Measurements from ENCODE around the gene AKT3. TPM values are rescaled to one million over a fixed set of nuclear protein-coding genes. Genes with fewer than 3 reads are reported as not detected.
"Not testable (repeated sequence)": the region's sequence is repeated elsewhere in the genome, so short reads cannot be mapped to it uniquely, and the experiment has no call there.

AKT3 gene
- total RNA-seq, 1 donor from 2014 or later = 55.8 TPM

DNA sequence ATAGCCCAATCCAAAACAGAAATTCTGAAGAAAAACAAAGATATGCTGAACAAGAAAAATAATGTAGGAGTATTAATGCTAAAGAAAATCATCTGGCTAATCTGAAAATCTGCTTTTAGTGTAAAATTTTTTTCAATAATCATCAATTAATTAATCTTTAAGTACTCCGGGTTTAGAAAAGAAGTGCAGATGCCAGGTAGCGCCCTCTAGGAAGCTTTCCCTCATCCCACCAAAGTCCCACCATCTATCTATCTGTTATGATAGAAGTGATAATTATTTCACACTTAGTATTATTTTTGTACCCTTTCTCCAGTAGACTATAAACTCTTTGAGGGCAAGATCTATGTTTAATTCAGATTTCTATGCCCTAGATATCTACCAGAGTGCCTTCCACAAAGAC lies 240.3 kb downstream of the AKT3 start:
- no peak for DNase-seq (ENCODE audit: low spot score)

DNA sequence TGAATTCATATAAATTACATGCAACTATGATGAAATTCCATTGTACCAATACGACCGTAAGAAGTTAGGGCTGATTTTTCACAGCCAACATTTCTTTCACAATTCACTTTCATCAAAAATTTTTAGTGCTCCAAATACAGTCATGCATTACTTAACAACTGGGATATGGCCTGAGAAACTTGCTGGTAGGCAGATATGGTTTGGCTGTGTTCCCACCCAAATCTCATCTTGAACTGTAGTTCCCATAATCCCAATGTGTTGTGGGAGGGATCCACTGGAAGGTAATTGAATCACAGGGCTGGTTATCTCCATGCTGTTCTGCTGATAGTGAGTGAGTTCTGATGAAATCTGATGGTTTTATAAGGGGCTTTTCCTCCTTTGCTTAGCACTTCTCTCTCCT lies 244.4 kb downstream of the AKT3 start:
- no peak for DNase-seq (ENCODE audit: low spot score)

GRCh38 chr1:243601720-243602119 lies 248.3 kb downstream of the AKT3 start:
- no peak for DNase-seq (ENCODE audit: low spot score)

DNA sequence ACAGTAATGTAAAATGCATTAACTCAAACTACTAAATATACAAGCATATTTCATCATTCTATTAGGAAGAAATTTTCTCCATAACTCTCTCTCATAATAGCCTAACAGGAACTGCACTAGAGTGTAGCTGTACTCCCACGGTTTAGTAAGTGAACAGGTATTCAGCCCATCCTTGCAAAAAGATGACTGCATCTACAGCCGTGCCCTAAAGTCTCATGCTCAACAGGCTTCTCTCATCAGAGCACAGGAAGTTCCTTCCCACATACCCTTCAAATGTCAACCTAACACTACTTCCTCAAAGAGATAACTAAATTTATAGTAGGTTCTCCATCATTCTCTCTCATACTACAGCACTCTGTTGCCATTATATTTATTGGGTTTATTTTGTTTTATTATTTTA lies 251.6 kb downstream of the AKT3 start:
- DNase-seq (ENCODE audit: low spot score) = no peak

DNA sequence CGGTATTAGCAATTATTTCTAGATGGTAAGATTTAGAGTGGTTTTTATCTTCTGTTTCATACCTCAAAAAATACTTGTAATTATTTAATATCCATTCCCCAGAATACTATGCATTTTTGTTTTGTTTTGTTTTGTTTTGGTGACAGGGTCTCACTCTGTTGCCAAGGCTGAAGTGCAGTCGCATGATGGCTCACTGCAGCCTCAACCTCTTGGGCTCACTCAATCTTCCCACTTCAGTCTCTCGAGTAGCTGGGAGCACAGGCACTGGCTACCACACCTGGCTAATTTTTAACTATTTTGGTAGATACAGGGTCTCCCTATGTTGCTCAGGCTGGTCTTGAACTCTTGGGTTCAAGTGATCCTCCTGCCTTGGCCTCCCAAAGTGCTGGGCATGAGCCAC lies 252.7 kb downstream of the AKT3 start:
- DNase-seq (ENCODE audit: low spot score) = no peak

- no peak for DNase-seq (ENCODE audit: low spot score)
Observed at GRCh38 chr1:243596431-243597062, 253.5 kb downstream of the AKT3 start.

- DNase-seq (ENCODE audit: low spot score) = no peak
Observed at GRCh38 chr1:243595527-243596210, 254.4 kb downstream of the AKT3 start.

GRCh38 chr1:243594455-243594854 lies 255.6 kb downstream of the AKT3 start:
- DNase-seq (ENCODE audit: low spot score) = no peak

DNA sequence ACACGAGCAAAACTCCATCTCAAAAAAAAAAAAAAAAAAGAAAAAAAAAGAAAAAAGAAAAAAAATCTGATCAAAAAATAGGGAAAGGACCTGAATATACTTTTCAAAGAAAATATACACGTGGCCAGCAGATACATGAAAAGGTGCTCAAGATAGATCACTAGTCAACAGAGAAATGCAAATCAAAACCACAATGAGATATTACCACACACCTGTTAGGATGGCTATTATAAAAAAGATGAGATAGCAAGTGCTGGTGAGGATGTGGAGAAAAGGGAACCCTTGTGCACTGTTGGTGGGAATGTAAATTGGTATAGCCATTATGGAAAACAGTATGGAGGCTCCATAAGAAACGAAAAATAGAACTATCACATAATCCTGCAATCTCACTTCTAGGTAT lies 260.8 kb downstream of the AKT3 start:
- not testable (repeated sequence) for DNase-seq (ENCODE audit: low spot score)

GRCh38 chr1:243587823-243588560 lies 262.1 kb downstream of the AKT3 start:
- no peak for DNase-seq (ENCODE audit: low spot score)

DNA sequence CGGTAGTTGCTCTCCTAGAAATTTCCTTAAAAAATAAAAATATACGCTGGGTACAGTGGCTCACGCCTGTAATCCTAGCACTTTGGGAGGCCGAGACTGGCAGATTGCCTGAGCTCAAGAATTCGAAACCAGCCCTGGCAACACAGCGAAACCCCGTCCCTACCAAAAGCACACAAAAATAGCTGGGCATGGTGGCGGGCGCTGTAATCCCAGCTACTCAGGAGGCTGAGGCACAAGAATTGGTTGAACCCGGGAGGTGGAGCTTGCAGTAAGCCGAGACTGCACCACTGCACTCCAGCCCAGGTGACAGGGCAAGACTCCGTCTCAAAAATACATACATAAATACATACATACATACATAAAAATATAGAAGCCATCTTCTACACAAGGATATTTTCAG lies 262.8 kb downstream of the AKT3 start:
- DNase-seq (ENCODE audit: low spot score) = no peak

GRCh38 chr1:243585982-243586381 lies 264.1 kb downstream of the AKT3 start:
- no peak for DNase-seq (ENCODE audit: low spot score)

- no peak for DNase-seq (ENCODE audit: low spot score)
Observed at GRCh38 chr1:243582326-243582725, 267.7 kb downstream of the AKT3 start.

- DNase-seq (ENCODE audit: low spot score) = no peak
Observed at GRCh38 chr1:243580984-243581383, 269.1 kb downstream of the AKT3 start.

DNA sequence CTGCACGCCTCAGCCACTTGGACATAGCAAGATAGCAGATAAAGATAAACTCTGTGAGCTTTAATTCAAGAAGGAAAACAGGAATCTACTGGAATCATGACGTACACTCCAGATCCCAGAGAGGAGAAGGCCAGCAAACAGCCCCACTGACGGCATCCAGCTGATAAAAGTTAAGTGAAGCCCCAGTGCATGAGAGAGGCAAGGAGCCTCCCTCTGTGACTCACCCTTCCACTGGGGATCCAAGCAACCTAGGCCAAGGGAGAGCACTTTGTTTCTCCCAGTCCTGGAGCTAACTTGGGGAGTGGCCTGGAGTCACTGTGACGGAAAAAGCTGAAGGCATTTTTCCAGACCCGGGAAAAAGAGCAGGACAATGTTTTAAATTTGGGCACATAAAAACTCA lies 270.0 kb downstream of the AKT3 start:
- DNase-seq (ENCODE audit: low spot score) = no peak

DNA sequence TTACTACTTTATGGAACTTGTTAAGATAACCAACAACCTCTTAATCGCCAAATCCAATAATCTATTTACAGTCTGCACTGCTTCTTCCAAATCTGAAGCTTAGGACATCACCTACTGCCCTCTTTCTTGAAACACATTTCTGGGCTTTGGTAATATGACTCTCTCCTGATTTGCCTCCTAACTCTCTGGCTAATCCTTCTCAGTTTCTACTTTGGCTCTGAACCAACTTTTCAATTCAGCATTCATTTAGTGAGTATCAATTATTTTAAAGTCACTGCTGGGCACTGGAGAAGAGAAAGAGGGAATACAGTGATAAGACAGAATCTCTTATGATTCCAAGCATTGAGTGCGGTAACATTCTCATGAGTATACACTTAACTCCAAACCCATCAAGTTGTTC lies 275.0 kb downstream of the AKT3 start:
- no peak for DNase-seq (ENCODE audit: low spot score)

DNA sequence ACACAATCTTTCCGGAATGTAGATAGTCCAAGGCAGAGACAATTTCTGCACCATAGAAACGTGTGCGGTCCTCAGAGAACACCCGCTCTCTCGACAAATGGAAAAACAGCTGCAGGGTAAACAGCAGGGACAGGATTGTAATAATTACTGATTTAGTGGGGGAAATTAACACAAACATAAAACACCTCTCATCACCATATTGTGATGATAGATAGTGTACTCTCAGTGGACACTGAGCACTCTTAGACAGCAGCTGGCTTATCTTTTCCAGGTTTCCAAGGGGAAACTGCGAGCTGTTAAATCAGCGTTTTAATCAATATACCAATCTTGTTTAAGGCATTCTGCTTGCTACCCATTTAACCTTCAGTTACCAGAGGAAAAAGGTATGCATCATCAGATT lies 277.1 kb downstream of the AKT3 start:
- DNase-seq (ENCODE audit: low spot score) = no peak

DNA sequence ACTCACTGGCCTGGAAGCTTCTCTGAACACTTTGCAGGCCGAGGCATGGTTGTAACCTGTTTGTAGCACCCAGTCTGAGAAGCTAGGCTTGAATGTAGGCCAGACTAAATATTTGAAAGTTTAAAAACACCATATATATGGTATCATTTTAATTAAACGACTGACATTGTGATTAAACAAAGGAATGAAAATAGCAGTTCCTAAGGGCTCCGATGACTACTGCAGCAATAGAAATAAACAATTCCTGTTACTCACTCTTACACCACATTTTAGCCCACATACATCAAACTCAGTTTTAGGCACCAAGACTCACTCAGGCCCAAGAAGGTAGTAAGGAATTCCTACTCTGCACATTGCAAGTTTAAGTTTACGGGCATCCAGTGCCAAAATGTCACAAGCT lies 281.2 kb downstream of the AKT3 start:
- no peak for DNase-seq (ENCODE audit: low spot score)

- DNase-seq (ENCODE audit: low spot score) = no peak
Observed at GRCh38 chr1:243564814-243565213, 285.2 kb downstream of the AKT3 start.

DNA sequence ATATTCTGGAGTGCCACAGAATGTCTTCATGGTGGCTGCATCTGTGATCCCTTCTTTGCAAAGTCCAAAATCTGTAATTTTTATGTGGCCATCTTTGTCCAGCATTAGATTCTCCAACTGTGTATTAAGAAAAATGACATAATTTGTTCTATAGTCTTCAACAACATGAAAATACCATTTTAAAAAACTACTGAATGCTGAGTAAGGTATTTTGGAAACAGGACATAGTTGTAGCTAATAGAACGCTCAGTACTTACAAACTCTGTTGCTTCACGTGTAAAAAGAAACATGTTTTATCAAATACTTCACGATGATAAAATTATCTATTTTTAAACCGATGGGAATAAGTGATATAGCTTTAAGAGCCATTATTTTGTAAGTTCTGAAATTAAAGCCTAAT lies 286.3 kb downstream of the AKT3 start:
- no peak for DNase-seq (ENCODE audit: low spot score)

DNA sequence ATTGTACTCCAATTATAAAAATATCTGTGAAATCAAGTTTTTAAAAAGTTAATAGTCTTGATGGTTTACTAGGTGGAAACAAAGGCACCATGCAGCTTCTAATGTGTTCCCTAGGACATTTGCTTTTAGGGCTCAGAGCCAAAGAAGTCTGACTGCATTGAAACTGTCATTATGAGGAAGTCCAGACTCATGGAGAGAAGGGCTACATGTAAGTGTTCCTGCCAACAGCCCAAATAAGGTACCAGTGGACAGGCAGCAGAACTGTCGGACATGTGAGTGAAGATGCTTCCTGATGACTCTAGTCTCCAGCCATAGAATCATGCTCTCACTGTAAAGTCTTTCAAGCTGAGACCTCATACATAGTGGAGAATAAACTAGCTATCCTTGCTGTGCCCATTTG lies 287.6 kb downstream of the AKT3 start:
- no peak for DNase-seq (ENCODE audit: low spot score)

- no peak for DNase-seq (ENCODE audit: low spot score)
Observed at GRCh38 chr1:243561588-243562319, 288.3 kb downstream of the AKT3 start.

Data from mesenteric fat pad (tissue), 1 donor.